Transverse colon (tissue), 3 donors: ENCODE results near the gene CBL.

ENCODE experiments used
- CTCF ChIP-seq, 5 experiments: fragments of 200-600 bp in 3 of 5; fragments of 450-650 bp in 2 of 5; sonication (generic) in 3 of 5; IDR thresholded peaks; 1 replicate in 2 of 5; 2 replicates in 3 of 5; pipeline ENCODE4 v1.5.1; 2016 to 2017; ENCODE audit warnings: antibody characterized with exemption in 5 of 5, inconsistent platforms in 3 of 5, mild to moderate bottlenecking in 2 of 5, moderate library complexity in 1 of 5
- POLR2A ChIP-seq: fragments of 450-650 bp; IDR thresholded peaks from one replicate; pipeline ENCODE4 v1.6.1; 2016; ENCODE audit warnings: antibody characterized with exemption, mild to moderate bottlenecking, moderate library complexity

GRCh38 chr11:119329320-119329719, 123.2 kb downstream of the CBL start:
- no peak for TF ChIP-seq CTCF (IDR thresholded peaks at IDR 0.05)
- TF ChIP-seq POLR2A = no peak
